HG03159 (cell line): ENCODE data around the gene COL12A1.

Experiments used
- ATAC-seq: cut with Tn5 transposase; IDR thresholded peaks from one replicate; pipeline ENCODE4 v1.9.1; 2021; ENCODE audit warnings: mild to moderate bottlenecking, moderate library complexity; ENCODE audit not compliant: unreplicated experiment

Gene COL12A1

GRCh38 chr6:75107913-75108312 is 97.9 kb downstream of the COL12A1 start:
- no peak for ATAC-seq

- no peak for ATAC-seq
Measured at GRCh38 chr6:75106426-75106825, 99.4 kb downstream of the COL12A1 start.

- ATAC-seq: no peak
Measured at GRCh38 chr6:75103431-75103830, 102.4 kb downstream of the COL12A1 start.

DNA sequence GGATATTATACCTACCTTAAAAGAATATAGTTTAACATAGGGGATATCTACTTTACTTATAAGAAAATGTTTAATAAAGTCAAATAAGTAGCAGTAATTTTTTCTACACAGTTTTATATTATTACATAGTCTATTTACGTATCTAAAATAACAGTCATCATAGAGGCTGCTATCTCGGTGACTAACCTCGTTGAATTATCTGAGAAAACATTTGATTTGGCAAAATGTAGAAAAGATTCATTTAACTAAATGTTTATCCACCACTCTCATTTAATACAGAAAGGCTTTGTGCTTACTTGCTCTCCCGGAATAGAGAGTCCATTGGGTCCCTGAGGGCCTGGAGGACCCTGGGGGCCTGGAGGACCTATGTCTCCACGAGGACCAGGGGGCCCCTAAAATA is 103.6 kb downstream of the COL12A1 start:
- no peak for ATAC-seq

DNA sequence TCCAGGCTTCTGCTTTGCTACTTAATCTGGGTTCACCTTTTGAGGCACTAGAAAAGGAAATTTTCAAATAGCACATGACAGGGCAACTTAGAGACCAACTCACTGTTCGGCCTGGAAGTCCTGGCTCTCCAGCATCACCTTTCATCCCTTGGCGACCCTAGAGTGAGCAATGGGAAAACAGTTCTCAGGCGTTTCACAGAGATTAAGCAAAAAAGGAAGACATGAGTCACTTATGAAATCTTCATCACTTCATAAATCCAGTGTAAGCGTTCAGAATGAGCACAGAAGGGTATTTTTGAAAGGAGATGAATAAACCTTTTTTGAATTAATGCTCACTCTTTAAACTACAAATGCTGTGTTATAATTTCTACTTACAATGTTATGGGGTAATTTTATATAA is 104.0 kb downstream of the COL12A1 start:
- no peak for ATAC-seq

DNA sequence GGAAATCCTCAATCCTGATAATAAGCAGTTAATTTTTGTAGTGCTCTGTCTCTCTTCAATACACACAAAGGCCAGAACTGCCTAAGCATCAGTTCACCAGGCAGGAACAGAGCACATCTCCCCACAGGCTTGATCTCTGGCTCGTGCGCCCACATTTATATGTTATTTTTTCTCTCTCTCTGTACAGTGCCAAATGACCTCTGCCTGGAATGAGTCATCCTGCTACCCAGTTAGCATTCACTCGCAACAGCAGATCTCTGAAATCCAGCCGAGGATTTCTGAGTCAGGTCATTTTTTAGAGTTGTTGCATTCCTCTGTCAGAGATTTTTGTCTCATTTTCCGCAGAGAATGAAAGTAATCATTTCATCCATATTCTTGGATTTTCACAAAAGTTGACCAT is 107.1 kb downstream of the COL12A1 start:
- ATAC-seq: no peak

GRCh38 chr6:75096966-75097365 is 108.9 kb downstream of the COL12A1 start:
- no peak for ATAC-seq

GRCh38 chr6:75094614-75095200 is 111.1 kb downstream of the COL12A1 start:
- no peak for ATAC-seq

DNA sequence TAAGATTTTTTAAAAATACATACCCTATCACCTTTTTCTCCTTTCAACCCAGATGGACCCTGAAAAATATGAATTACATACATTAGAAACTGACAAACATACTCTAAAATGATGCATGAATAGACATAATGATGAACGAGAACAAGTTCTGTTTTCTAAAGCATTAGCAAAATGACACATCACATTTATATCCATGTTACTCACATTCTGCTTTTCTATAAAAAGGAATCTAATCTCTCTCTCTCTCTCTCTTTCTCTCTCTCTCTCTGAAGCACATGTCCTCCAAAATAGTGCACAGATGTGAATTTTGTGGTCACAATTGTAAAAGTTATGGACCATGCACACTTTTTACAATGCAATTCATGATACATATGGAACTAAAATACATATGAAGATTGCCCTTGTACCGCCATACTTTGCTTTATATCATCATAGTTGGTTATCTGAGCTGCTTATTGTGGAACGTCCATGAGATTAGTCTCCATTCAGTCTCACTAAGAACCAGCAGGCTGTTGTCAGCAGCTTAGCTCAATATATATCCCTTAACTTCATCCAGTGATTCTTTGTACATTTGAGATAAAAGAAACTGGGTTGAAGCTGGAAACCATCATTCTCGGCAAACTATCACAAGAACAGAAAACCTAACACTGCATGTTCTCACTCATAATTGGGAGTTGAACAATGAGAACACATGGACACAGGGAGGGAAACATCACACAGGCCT is 114.2 kb downstream of the COL12A1 start:
- no peak for ATAC-seq

GRCh38 chr6:75090576-75090975 is 115.3 kb downstream of the COL12A1 start:
- no peak for ATAC-seq

GRCh38 chr6:75089921-75090320 is 115.9 kb downstream of the COL12A1 start:
- ATAC-seq: no peak

GRCh38 chr6:75089151-75089897 is 116.5 kb downstream of the COL12A1 start:
- no peak for ATAC-seq

DNA sequence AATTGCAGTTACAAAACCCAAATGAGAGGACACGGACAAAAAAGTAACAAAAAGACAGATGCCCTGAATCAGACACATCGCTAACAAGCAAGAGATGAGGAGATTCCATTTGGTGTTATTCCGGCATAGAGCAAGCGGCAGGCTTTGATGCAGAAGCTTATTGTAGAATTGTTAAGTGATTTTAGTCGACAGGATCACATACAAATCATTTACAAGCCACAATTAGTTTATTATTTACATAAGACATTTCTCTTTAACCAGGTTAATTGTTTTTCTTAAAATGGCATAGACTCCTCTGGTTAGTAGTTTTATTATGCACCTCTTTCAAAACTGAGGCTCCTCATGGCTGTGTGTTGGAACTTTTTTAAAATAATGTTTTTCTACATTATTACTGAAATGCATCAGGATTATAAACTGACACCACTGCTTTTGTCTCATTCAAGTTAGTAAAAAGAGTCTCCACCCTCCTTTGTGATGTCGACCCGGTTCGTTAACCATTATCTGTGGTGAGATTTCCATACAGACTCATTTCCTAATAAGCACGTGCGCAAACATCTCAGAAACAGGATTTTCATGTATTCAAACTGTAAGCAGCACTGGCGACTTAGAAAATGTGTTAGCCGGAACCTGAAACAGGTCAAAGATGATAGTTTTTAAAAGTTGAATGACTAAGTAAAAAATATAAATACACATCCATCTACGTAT is 119.8 kb downstream of the COL12A1 start:
- no peak for ATAC-seq

DNA sequence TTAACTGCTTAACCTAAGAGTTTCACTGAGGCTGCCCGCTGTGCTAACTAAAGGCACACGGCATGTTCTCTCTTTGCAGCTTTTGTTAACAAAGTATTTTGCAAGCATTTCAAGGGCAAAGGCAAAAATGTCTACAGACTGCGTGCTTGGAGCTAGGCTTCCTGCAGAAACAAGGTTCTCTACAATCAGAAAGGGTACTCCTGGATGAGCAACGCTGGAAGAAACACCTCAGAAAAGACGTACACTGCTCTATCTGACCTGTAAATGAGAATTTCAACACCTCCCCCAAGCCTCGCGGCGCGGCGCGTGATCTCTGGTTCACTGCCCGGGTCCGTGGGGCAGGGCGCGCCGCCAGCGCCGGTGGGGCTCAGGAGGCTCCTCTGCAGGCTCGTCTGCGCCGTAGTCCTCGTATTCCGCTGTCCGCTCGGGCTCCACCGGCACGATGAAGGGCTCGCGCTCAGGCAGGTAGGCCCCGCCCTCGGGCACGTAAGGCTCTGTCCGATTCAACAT is 120.9 kb downstream of the COL12A1 start:
- ATAC-seq: no peak

DNA sequence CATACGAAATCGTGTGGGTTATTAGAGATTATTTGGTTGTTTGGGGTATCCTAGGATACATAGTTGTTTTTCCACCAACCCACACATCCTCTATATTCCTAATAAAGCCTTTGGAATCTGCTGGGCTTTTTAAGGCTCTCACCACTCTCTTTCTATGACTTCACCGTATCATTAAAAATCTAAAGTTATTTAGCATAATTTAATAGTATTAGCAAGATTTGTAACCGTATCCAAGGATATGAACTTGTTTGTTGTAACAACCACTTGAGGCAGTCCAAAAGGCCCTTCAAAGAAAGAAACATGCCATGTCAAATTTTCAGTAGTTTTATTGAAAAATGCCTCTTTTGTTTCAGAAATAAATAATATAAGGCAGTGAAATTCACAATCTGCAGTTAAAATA is 121.8 kb downstream of the COL12A1 start:
- ATAC-seq: no peak

- no peak for ATAC-seq
Measured at GRCh38 chr6:75081921-75082320, 123.9 kb downstream of the COL12A1 start.

GRCh38 chr6:75081047-75081446 is 124.8 kb downstream of the COL12A1 start:
- ATAC-seq: no peak

DNA sequence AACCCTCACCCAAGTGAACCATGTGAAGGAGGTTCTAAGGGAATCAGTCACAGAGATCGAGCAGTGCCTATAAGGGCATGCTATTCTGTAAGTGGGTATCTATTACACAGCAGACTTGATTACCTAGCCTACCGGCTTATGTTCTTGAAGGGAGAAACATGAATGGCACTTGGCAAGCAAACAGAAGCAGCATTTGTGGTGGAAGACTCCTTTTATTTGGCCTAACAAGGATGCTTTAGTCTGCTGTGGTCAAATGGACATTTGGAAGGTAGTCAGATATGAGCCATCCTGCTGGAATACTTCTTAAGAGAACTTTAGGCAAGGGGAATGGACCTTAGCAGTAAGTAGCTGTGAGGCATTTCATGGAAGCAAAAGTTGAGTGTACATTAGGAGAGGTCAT is 126.3 kb downstream of the COL12A1 start:
- ATAC-seq: no peak

GRCh38 chr6:75077701-75078100 is 128.2 kb downstream of the COL12A1 start:
- no peak for ATAC-seq

DNA sequence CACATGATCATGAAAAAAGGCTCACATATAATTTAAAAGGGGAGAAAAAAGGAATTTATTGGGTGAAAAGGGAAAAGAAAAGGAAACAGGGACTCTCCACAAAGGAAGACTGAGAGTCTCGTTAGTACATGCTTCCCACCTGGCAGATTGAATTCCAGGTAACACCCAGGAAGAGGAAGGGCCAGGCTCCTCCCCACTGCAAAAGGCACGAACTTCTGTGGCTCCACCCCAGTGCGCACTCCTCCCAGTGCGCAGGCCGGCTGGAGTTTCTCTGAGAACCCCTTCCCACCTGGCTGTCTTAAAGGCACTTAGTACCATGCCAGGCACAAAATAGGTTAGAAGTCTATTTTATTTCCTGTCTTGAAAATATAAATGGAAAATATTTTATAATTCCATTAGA is 129.8 kb downstream of the COL12A1 start:
- ATAC-seq: no peak

DNA sequence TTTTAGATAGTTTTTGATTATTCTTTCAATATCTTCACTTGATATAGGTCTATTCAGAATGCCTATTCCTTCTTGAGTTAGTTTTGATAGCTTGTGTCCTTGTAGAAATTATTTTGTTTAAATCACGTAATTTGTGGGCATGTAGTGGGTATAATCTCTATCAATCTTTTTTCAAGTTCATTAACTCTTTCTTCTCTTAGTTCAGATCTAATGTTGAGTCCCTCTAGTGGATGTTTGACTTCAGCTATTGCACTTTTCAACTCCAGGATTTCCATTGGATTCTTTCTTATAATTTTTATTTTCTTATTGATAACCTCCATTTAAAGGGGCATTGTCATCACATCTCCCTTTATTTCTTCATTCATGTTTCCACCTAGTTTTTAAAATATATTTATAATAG is 135.6 kb downstream of the COL12A1 start:
- ATAC-seq: no peak
